Liver (tissue), 9 donors: ENCODE measurements around the gene RFFL. TPM values are rescaled to one million over a fixed set of nuclear protein-coding genes. Genes with fewer than 3 reads are reported as not detected.
A peak's percentile ranks its signal among the peaks of the same experiment; 100 is the strongest.

Experiments
- DNase-seq: peaks from one replicate; pipeline ENCODE4 v3.0.0-alpha.2; 2017; ENCODE audit warnings: low spot score
- H3K27ac ChIP-seq, 2 donors: one replicate each; pipeline ENCODE4 v1.7.0; 2013; ENCODE audit warnings: inconsistent platforms in 2 of 2, low read length in 2 of 2, control low read depth in 1 of 2, low read depth in 1 of 2, mild to moderate bottlenecking in 1 of 2
- H3K27me3 ChIP-seq, 4 donors: one replicate each; pipeline versions ENCODE4 v1.6.1 to v1.7.0; 2013; ENCODE audit warnings: low read length in 3 of 4, inconsistent platforms in 1 of 4, mild to moderate bottlenecking in 1 of 4, moderate library complexity in 1 of 4; ENCODE audit not compliant: control insufficient read depth in 4 of 4, insufficient read depth in 4 of 4
- H3K36me3 ChIP-seq, 4 donors: one replicate each; pipeline versions ENCODE4 v1.6.1 to v1.7.0; 2013; ENCODE audit warnings: low read length in 3 of 4, mild to moderate bottlenecking in 3 of 4, low read depth in 1 of 4, moderate library complexity in 1 of 4; ENCODE audit not compliant: control insufficient read depth in 4 of 4, insufficient read depth in 3 of 4
- H3K4me1 ChIP-seq, 4 donors: one replicate each; pipeline versions ENCODE4 v1.6.1 to v1.7.0; 2013; ENCODE audit warnings: low read length in 3 of 4, mild to moderate bottlenecking in 3 of 4, moderate library complexity in 1 of 4; ENCODE audit not compliant: control insufficient read depth in 4 of 4, insufficient read depth in 4 of 4
- H3K4me3 ChIP-seq, 3 donors: one replicate each; pipeline versions ENCODE4 v1.6.1 to v1.7.0; 2013; ENCODE audit warnings: low read length in 3 of 3, control low read depth in 1 of 3, low read depth in 1 of 3, mild to moderate bottlenecking in 1 of 3
- H3K9ac ChIP-seq, 2 donors: one replicate each; pipeline ENCODE4 v1.7.0; 2013; ENCODE audit warnings: low read length in 2 of 2, mild to moderate bottlenecking in 2 of 2, moderate library complexity in 2 of 2, control low read depth in 1 of 2, low read depth in 1 of 2
- H3K9me3 ChIP-seq, 4 donors: one replicate each; pipeline versions ENCODE4 v1.6.1 to v1.7.0; 2013; ENCODE audit warnings: low read length in 3 of 4; ENCODE audit not compliant: control insufficient read depth in 4 of 4
- CTCF ChIP-seq: fragments of 150-350 bp; IDR thresholded peaks from 2 replicates; pipeline ENCODE4 v1.5.1; 2017; ENCODE audit warnings: improper control_type of control experiment, low read depth, low read length; ENCODE audit not compliant: missing input control
- FOXA1 ChIP-seq: IDR thresholded peaks from 2 replicates; pipeline ENCODE4 v1.6.1; 2016; ENCODE audit warnings: antibody characterized with exemption
- FOXA2 ChIP-seq: IDR thresholded peaks from 2 replicates; pipeline ENCODE4 v1.6.1; 2016; ENCODE audit warnings: antibody characterized with exemption
- HNF4A ChIP-seq, 2 donors: conservative IDR thresholded peaks; 2 replicates each; pipeline ENCODE4 v1.6.1; 2016; ENCODE audit warnings: antibody characterized with exemption in 2 of 2, mild to moderate bottlenecking in 2 of 2
- HNF4G ChIP-seq: IDR thresholded peaks from 2 replicates; pipeline ENCODE4 v1.6.1; 2016; ENCODE audit warnings: antibody characterized with exemption
- JUND ChIP-seq, 2 donors: IDR thresholded peaks; 2 replicates each; pipeline ENCODE4 v1.6.1; 2016; ENCODE audit warnings: antibody characterized with exemption in 2 of 2
- REST ChIP-seq: IDR thresholded peaks from 2 replicates; pipeline ENCODE4 v1.6.1; 2016; ENCODE audit warnings: antibody characterized with exemption, mild to moderate bottlenecking
- TAF1 ChIP-seq: conservative IDR thresholded peaks from 2 replicates; pipeline ENCODE4 v1.6.1; 2016; ENCODE audit warnings: antibody characterized with exemption, mild to moderate bottlenecking
- YY1 ChIP-seq: IDR thresholded peaks from 2 replicates; pipeline ENCODE4 v1.6.1; 2016; ENCODE audit warnings: antibody characterized with exemption, mild to moderate bottlenecking
- WGBS: extraction: QIAGEN DNeasy Blood & Tissue Kit; methylation state at CpG from one replicate; pipeline ENCODE4 v1.1.7; 2013; 5-methylcytosine and 5-hydroxymethylcytosine counted together
- polyA plus RNA-seq, 2 donors: library from polyadenylated mRNA; stranded (reverse) in 1 of 2; unstranded in 1 of 2; fragments of 200-250 nt in 1 of 2; fragments of >200 nt in 1 of 2; fragmentation: Nextera tagmentation in 1 of 2; extraction: Ambion mirVana in 1 of 2; gene quantifications; one replicate each; pipeline versions ENCODE4 v1.2.1 to v1.2.3, GENCODE V29; 2013 to 2015
- total RNA-seq, 2 donors: library from RNA; depleted of rRNA; stranded (reverse); fragments of >200 nt; gene quantifications; one replicate each; pipeline ENCODE4 v1.2.3, GENCODE V29; 2014
- TF ChIP-seq, protein P1 (sequence below): IDR thresholded peaks from 2 replicates; pipeline ENCODE4 v1.6.1; 2016; ENCODE audit warnings: antibody characterized with exemption
- TF ChIP-seq, protein P2 (sequence below): IDR thresholded peaks from 2 replicates; pipeline ENCODE4 v1.6.1; 2016; ENCODE audit warnings: antibody characterized with exemption
- donor health status: healthy.
- donor health status: healthy.
- donor health status: healthy.
- donor health status: healthy.
- donor health status: healthy.

RFFL gene
- total and polyA plus RNA-seq, 4 donors = 15.9 to 28.0 (median 22.0) TPM

- Histone ChIP-seq H3K9me3 (no peaks in the 10 kb centered on the region), H3K4me1 (peaks cover 8 to 33% (median 26%) of the 10 kb centered on the region in 4 donors), H3K36me3 (no peaks in the 10 kb centered on the region), H3K4me3 (no peak overlapping the region), H3K27ac (peak overlapping the region; percentile 60 to 79), H3K27me3 (no peaks in the 10 kb centered on the region), H3K9ac (no peak overlapping the region)
- WGBS = 44% methylated on average over 5 of the region's 5 CpGs
- no peak for TF ChIP-seq FOXA1
- TF ChIP-seq HNF4A (conservative IDR thresholded peaks at IDR 0.05) = peak in 1 of 2 donors; percentile 7
- no peak for TF ChIP-seq JUND (IDR thresholded peaks at IDR 0.05)
- no peak for TF ChIP-seq CTCF
- TF ChIP-seq YY1 = peak; percentile 30
- TF ChIP-seq REST = no peak
- TF ChIP-seq, protein P1, sequence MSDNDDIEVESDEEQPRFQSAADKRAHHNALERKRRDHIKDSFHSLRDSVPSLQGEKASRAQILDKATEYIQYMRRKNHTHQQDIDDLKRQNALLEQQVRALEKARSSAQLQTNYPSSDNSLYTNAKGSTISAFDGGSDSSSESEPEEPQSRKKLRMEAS = no peak
- TF ChIP-seq, protein P2, sequence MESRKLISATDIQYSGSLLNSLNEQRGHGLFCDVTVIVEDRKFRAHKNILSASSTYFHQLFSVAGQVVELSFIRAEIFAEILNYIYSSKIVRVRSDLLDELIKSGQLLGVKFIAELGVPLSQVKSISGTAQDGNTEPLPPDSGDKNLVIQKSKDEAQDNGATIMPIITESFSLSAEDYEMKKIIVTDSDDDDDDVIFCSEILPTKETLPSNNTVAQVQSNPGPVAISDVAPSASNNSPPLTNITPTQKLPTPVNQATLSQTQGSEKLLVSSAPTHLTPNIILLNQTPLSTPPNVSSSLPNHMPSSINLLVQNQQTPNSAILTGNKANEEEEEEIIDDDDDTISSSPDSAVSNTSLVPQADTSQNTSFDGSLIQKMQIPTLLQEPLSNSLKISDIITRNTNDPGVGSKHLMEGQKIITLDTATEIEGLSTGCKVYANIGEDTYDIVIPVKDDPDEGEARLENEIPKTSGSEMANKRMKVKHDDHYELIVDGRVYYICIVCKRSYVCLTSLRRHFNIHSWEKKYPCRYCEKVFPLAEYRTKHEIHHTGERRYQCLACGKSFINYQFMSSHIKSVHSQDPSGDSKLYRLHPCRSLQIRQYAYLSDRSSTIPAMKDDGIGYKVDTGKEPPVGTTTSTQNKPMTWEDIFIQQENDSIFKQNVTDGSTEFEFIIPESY = no peak
- DNase-seq = no peak
Measured at GRCh38 chr17:35073991-35074627, 10.6 kb upstream of the RFFL start.

GRCh38 chr17:35073183-35073790 lies 9.8 kb upstream of the RFFL start:
- WGBS = 83% methylated on average over 3 of the region's 3 CpGs
- H3K9ac ChIP-seq = no peak overlapping the region
- H3K27ac ChIP-seq = peak overlapping the region; percentile 40 to 60
- TF ChIP-seq TAF1 = no peak
- TF ChIP-seq FOXA2 = no peak
- TF ChIP-seq HNF4G = no peak
- H3K9me3 ChIP-seq = no peaks in the 10 kb centered on the region
- H3K4me1 ChIP-seq = peaks cover 8 to 33% (median 26%) of the 10 kb centered on the region in 4 donors
- no peaks in the 10 kb centered on the region for H3K36me3 ChIP-seq
- H3K4me3 ChIP-seq = no peak overlapping the region
- no peak for DNase-seq
- no peaks in the 10 kb centered on the region for H3K27me3 ChIP-seq
